ENCODE results near the gene BTD.

Gene BTD

DNA sequence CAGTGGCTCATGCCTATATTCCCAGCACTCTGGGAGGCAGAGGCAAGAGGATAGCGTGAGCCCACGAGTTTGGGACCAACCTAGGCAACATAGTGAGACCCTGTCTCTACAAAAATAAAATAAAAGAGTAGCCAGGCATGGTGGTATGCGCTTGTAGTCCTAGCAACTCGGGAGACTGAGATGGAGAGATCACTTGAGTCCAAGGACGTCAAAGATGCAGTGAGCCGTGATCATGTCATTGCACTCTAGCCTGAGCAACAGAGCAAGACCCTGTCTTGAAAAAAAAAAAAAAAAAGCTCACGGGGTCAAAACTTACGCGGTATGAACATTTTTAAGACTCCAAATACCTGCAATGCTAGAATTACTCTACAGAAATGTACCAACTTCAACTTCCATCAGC, 43.0 kb upstream of the BTD start:
- no peak for DNase-seq (ENCODE audit: low read depth)
- no peak overlapping the region for H3K4me3 ChIP-seq (ENCODE audit: low read depth, low read length)
- TF ChIP-seq, protein P1, sequence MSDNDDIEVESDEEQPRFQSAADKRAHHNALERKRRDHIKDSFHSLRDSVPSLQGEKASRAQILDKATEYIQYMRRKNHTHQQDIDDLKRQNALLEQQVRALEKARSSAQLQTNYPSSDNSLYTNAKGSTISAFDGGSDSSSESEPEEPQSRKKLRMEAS (IDR thresholded peaks at IDR 0.05; ENCODE audit: low read depth, low read length): no peak
- TF ChIP-seq, protein P2, sequence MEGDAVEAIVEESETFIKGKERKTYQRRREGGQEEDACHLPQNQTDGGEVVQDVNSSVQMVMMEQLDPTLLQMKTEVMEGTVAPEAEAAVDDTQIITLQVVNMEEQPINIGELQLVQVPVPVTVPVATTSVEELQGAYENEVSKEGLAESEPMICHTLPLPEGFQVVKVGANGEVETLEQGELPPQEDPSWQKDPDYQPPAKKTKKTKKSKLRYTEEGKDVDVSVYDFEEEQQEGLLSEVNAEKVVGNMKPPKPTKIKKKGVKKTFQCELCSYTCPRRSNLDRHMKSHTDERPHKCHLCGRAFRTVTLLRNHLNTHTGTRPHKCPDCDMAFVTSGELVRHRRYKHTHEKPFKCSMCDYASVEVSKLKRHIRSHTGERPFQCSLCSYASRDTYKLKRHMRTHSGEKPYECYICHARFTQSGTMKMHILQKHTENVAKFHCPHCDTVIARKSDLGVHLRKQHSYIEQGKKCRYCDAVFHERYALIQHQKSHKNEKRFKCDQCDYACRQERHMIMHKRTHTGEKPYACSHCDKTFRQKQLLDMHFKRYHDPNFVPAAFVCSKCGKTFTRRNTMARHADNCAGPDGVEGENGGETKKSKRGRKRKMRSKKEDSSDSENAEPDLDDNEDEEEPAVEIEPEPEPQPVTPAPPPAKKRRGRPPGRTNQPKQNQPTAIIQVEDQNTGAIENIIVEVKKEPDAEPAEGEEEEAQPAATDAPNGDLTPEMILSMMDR (IDR thresholded peaks at IDR 0.05; ENCODE audit: low read depth, low read length): no peak
- TF ChIP-seq POLR2A (IDR thresholded peaks at IDR 0.05; ENCODE audit: extremely low read depth, insufficient read length): no peak
- TF ChIP-seq MYC (IDR thresholded peaks at IDR 0.05; ENCODE audit: low read depth, low read length): no peak

DNA sequence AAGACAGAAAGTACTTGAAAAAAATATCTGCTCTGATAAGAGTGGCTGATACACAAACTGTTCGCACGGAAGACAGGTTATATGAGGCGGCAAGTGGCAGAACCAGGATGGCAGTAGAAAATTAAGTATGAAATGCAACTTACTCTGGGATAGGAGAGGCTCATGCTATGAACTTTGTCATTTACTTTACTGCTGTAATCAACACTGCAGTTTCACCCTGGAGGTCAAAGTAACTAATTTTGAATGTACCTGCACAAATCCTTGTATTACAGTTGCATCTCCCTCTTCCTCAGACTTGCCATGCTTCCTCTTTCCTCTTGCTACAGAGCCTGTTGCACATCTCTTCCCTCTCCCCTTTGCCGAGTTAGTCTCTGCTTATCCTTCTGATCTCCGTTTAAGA, 39.0 kb upstream of the BTD start:
- TF ChIP-seq, protein P2 (IDR thresholded peaks at IDR 0.05; ENCODE audit: low read depth, low read length): no peak
- TF ChIP-seq MYC (IDR thresholded peaks at IDR 0.05; ENCODE audit: low read depth, low read length) (no peak), POLR2A (IDR thresholded peaks at IDR 0.05; ENCODE audit: extremely low read depth, insufficient read length) (no peak)
- TF ChIP-seq, protein P1 (IDR thresholded peaks at IDR 0.05; ENCODE audit: low read depth, low read length): no peak
- H3K4me3 ChIP-seq (ENCODE audit: low read depth, low read length): no peak overlapping the region
- no peak for DNase-seq (ENCODE audit: low read depth)

DNA sequence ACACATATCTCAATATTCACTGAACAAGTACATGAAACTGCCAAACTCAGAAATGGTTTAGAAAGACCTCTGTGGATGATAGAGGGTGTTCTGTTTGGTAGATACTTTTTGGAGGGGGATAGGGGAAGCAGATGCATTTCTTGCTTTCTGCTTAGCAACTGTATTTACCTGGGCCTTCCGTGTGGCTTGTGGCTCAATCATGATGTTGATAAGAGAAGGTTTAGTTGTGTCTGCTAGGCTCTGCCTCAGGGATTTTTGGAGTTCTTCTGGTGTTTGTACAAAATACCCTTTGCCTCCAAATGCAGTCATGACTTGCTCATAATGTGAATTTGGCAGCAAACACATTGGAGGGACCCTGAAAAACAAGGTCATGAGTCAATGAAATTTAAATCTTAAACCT, 38.4 kb upstream of the BTD start:
- no peak for DNase-seq (ENCODE audit: low read depth)
- H3K4me3 ChIP-seq (ENCODE audit: low read depth, low read length): no peak overlapping the region
- TF ChIP-seq, protein P2 (IDR thresholded peaks at IDR 0.05; ENCODE audit: low read depth, low read length): no peak
- TF ChIP-seq MYC (IDR thresholded peaks at IDR 0.05; ENCODE audit: low read depth, low read length) (no peak), POLR2A (IDR thresholded peaks at IDR 0.05; ENCODE audit: extremely low read depth, insufficient read length) (no peak)
- TF ChIP-seq, protein P1 (IDR thresholded peaks at IDR 0.05; ENCODE audit: low read depth, low read length): no peak

DNA sequence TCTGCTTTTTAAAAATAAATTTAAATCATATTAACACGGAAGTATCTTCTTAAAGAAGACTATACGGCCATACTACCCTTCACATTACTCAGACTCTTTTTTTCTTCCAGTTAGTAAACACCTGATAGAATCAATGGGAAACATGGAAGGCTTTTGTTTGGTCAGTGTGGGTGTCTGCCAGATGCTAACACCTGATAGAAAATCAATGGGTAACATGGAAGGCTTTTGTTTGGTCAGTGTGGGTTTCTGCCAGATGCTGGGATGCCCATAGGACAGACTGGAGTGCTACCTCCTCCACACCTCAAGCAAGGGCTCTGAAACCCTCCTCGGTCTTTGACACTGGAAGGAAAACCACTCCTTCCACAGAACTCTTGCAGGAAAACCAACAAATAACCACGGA, 29.4 kb upstream of the BTD start:
- no peak overlapping the region for H3K4me3 ChIP-seq (ENCODE audit: low read depth, low read length)
- DNase-seq (ENCODE audit: low read depth): no peak
- TF ChIP-seq POLR2A (IDR thresholded peaks at IDR 0.05; ENCODE audit: extremely low read depth, insufficient read length) (no peak), MYC (IDR thresholded peaks at IDR 0.05; ENCODE audit: low read depth, low read length) (no peak)
- TF ChIP-seq, protein P2 (IDR thresholded peaks at IDR 0.05; ENCODE audit: low read depth, low read length): no peak
- TF ChIP-seq, protein P1 (IDR thresholded peaks at IDR 0.05; ENCODE audit: low read depth, low read length): no peak

DNA sequence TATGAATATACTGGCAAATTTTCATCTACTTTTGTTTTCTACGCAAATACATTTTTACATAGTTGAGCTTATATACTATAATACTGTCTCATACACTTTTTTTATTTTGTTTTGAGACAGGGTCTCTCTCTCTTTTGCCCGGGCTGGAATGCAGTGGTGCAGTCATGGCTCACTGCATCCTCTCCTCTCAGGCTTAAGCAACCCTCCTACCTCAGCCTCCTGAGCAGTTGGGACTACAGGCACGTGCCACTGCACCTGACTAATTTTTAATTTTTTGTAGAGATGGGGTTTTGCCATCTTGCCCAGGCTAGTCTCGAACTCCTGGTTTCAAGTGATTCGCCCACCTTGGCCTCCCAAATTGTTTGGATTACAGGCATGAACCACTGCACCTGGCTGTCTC, 26.1 kb upstream of the BTD start:
- TF ChIP-seq, protein P1 (IDR thresholded peaks at IDR 0.05; ENCODE audit: low read depth, low read length): no peak
- TF ChIP-seq, protein P2 (IDR thresholded peaks at IDR 0.05; ENCODE audit: low read depth, low read length): no peak
- no peak for TF ChIP-seq MYC (IDR thresholded peaks at IDR 0.05; ENCODE audit: low read depth, low read length)
- TF ChIP-seq POLR2A (IDR thresholded peaks at IDR 0.05; ENCODE audit: extremely low read depth, insufficient read length): no peak
- DNase-seq (ENCODE audit: low read depth): no peak
- no peak overlapping the region for H3K4me3 ChIP-seq (ENCODE audit: low read depth, low read length)

DNA sequence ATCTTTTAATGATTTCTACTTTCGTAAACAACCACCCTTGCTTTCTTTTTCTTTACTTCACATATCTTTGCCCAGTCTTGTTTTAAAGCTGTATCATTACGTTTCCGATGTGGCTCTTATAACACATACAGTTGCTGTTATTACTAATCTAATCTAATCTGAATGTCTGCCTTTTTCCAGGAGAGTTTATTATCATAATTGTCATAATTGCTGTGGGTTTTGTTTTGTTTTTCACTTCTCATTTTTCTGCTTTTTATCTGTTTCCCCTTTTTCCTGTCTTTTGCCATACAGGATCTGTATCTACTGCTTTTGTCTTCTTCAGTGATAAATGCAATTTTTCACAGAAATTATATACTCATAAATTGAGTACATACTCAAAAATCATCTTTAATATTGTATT, 25.1 kb upstream of the BTD start:
- DNase-seq (ENCODE audit: low read depth): no peak
- no peak overlapping the region for H3K4me3 ChIP-seq (ENCODE audit: low read depth, low read length)
- TF ChIP-seq, protein P2 (IDR thresholded peaks at IDR 0.05; ENCODE audit: low read depth, low read length): no peak
- TF ChIP-seq, protein P1 (IDR thresholded peaks at IDR 0.05; ENCODE audit: low read depth, low read length): no peak
- no peak for TF ChIP-seq POLR2A (IDR thresholded peaks at IDR 0.05; ENCODE audit: extremely low read depth, insufficient read length)
- no peak for TF ChIP-seq MYC (IDR thresholded peaks at IDR 0.05; ENCODE audit: low read depth, low read length)

Measured in NB4 (cell line).